RWPE2 (cell line): ENCODE results near the gene TMEM143.
A peak's percentile ranks its signal among the peaks of the same experiment; 100 is the strongest.

Experiments
- ATAC-seq: fragments of 200-7000 bp; cut with Tn5 transposase; 3 replicates; pipeline ENCODE4 v1.9.1; 2021; ENCODE audit warnings: low read depth
- DNase-seq: peaks from one replicate; pipeline ENCODE4 v3.0.0-alpha.2; 2020; ENCODE audit warnings: low spot score
- H3K27ac ChIP-seq: fragments of 450-650 bp; 2 replicates; pipeline ENCODE4 v1.5.1; 2017; ENCODE audit warnings: mild to moderate bottlenecking; ENCODE audit not compliant: poor library complexity, severe bottlenecking
- H3K27me3 ChIP-seq: fragments of 250-450 bp; sonication (Bioruptor Pico); 2 replicates; pipeline ENCODE4 v1.5.1; 2021; ENCODE audit warnings: mild to moderate bottlenecking, moderate library complexity; ENCODE audit not compliant: insufficient read depth, poor library complexity, severe bottlenecking
- H3K36me3 ChIP-seq: fragments of 250-450 bp; sonication (Bioruptor Pico); 2 replicates; pipeline ENCODE4 v1.5.1; 2020; ENCODE audit warnings: low read depth, mild to moderate bottlenecking, moderate library complexity
- H3K4me1 ChIP-seq: fragments of 250-450 bp; sonication (Bioruptor Pico); 2 replicates; pipeline ENCODE4 v1.5.1; 2021; ENCODE audit warnings: mild to moderate bottlenecking, moderate library complexity; ENCODE audit not compliant: insufficient read depth, poor library complexity, severe bottlenecking
- H3K4me3 ChIP-seq: fragments of 250-450 bp; sonication (Bioruptor Pico); 2 replicates; pipeline ENCODE4 v1.5.1; 2021; ENCODE audit warnings: mild to moderate bottlenecking, moderate library complexity; ENCODE audit not compliant: severe bottlenecking
- H3K9me3 ChIP-seq: fragments of 250-450 bp; sonication (Bioruptor Pico); 2 replicates; pipeline ENCODE4 v1.5.1; 2021; ENCODE audit warnings: mild to moderate bottlenecking, moderate library complexity; ENCODE audit not compliant: severe bottlenecking
- TF ChIP-seq, protein P1 (sequence below): fragments of 450-650 bp; IDR thresholded peaks from one replicate; pipeline ENCODE4 v1.5.1; 2017; ENCODE audit warnings: mild to moderate bottlenecking, moderate library complexity; ENCODE audit not compliant: poor library complexity, severe bottlenecking

The TMEM143 gene

GRCh38 chr19:48302600-48302959 lies 61.2 kb downstream of the TMEM143 start:
- Histone ChIP-seq H3K36me3 (no peaks in the 10 kb centered on the region), H3K4me3 (no peak overlapping the region), H3K4me1 (no peaks in the 10 kb centered on the region), H3K27ac (no peak overlapping the region), H3K27me3 (no peaks in the 10 kb centered on the region), H3K9me3 (no peaks in the 10 kb centered on the region)
- no peak for DNase-seq
- no peak for ATAC-seq
- TF ChIP-seq, protein P1, sequence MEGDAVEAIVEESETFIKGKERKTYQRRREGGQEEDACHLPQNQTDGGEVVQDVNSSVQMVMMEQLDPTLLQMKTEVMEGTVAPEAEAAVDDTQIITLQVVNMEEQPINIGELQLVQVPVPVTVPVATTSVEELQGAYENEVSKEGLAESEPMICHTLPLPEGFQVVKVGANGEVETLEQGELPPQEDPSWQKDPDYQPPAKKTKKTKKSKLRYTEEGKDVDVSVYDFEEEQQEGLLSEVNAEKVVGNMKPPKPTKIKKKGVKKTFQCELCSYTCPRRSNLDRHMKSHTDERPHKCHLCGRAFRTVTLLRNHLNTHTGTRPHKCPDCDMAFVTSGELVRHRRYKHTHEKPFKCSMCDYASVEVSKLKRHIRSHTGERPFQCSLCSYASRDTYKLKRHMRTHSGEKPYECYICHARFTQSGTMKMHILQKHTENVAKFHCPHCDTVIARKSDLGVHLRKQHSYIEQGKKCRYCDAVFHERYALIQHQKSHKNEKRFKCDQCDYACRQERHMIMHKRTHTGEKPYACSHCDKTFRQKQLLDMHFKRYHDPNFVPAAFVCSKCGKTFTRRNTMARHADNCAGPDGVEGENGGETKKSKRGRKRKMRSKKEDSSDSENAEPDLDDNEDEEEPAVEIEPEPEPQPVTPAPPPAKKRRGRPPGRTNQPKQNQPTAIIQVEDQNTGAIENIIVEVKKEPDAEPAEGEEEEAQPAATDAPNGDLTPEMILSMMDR, result no peak

GRCh38 chr19:48301886-48302599 lies 61.7 kb downstream of the TMEM143 start:
- no peak overlapping the region for H3K4me3 ChIP-seq
- H3K4me1 ChIP-seq, result no peaks in the 10 kb centered on the region
- H3K27ac ChIP-seq, result no peak overlapping the region
- TF ChIP-seq, protein P1, result no peak
- DNase-seq (no peak), ATAC-seq (no peak)
- no peaks in the 10 kb centered on the region for H3K36me3 ChIP-seq
- no peaks in the 10 kb centered on the region for H3K27me3 ChIP-seq
- no peaks in the 10 kb centered on the region for H3K9me3 ChIP-seq

GRCh38 chr19:48297975-48298374 lies 65.8 kb downstream of the TMEM143 start:
- DNase-seq, result no peak
- TF ChIP-seq, protein P1, result no peak
- Histone ChIP-seq H3K36me3 (no peaks in the 10 kb centered on the region), H3K4me3 (no peak overlapping the region), H3K4me1 (no peaks in the 10 kb centered on the region), H3K27me3 (no peaks in the 10 kb centered on the region), H3K27ac (no peak overlapping the region), H3K9me3 (no peaks in the 10 kb centered on the region)
- ATAC-seq, result no peak

GRCh38 chr19:48296963-48297734 lies 66.6 kb downstream of the TMEM143 start:
- no peak for ATAC-seq

More at GRCh38 chr19:48296963-48297734, 66.6 kb downstream of the TMEM143 start:
- DNase-seq, result peak; percentile 56
- Histone ChIP-seq H3K36me3 (no peaks in the 10 kb centered on the region), H3K9me3 (no peaks in the 10 kb centered on the region), H3K27ac (no peak overlapping the region), H3K27me3 (no peaks in the 10 kb centered on the region), H3K4me3 (no peak overlapping the region), H3K4me1 (no peaks in the 10 kb centered on the region)
- TF ChIP-seq, protein P1, result no peak
